NCI-H2196 treated with DMSO at 0.1 percent for 48 hours (cell line): ENCODE measurements around the gene SYK.
"Not testable (repeated sequence)": the region's sequence is repeated elsewhere in the genome, so short reads cannot be mapped to it uniquely, and the experiment has no call there.

Experiments used
- DNase-seq: peaks from one replicate; lab custom pipeline; 2025; ENCODE audit not compliant: unreplicated experiment; lab: John Stamatoyannopoulos, UW

Gene SYK

DNA sequence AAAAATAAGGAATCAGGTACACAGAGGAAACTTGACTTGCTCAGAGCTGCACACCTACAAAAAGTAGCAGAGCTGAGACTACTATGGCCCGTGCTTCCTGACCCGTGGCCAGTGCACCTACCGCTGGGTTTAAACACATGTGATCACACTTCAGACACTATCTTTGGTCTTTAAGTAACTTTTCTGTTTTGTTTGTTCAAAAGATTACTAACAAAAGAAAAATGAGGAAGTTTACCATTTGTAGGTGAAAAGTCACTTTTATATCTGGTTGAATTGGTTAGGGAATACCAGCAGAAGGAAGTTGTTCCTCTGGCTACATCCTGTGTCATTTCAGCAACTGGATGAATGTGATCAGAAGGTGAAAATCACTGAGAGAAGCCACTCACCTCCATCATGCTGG is 6.5 kb upstream of the SYK start:
- no peak for DNase-seq

DNA sequence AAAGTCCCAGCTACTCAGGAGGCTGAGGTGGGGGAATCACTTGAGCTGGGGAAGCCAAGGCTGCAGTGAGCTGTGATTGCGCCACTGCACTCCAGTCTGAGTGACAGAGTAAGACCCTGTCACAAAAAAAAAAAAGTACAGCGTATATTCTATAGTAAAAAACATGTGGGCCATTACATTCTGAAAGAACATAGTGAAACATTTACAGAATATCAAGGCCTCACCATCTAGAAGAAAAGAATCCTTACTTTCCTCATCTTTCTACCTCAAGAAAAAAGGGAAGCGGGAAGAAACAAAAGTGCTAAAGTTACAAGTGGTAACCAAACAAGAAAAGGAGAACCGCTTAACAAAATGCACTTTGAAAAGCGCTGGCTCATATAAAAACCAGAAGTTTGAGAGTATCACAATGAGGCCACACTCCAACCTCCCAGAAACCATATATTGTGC is 5.7 kb upstream of the SYK start:
- DNase-seq = no peak

DNA sequence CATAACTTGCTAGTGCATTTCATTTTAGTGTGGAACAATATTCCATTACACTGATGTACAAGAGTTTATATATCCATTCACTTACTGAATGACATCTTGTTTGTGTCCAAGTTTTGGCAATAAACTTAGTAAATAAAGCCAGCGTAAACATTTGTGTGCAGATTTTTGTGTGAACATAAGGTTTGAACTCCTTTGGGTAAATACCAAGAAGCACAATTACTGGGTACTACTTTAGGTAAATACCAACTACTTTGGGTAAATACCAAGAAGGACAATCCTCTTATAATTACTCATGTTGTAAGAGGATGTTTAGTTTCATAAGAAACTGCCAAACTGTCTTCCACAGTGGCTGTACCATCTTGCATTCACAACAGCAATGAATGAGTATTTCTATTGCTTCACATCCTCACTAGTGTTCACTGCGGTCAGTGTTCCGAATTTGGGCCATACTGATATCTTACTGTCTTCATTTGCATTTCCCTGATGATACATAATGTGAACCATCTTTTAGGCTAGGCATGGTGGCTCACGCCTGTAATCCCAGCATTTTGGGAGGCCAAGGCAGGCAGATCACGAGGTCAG is 2.3 kb upstream of the SYK start:
- no peak for DNase-seq

GRCh38 chr9:90801973-90802322 is 329 bp downstream of the SYK start:
- no peak for DNase-seq

- DNase-seq = no peak
Measured at GRCh38 chr9:90802386-90802985, 867 bp downstream of the SYK start.

GRCh38 chr9:90803860-90804593 is 2.4 kb downstream of the SYK start:
- DNase-seq = no peak

DNA sequence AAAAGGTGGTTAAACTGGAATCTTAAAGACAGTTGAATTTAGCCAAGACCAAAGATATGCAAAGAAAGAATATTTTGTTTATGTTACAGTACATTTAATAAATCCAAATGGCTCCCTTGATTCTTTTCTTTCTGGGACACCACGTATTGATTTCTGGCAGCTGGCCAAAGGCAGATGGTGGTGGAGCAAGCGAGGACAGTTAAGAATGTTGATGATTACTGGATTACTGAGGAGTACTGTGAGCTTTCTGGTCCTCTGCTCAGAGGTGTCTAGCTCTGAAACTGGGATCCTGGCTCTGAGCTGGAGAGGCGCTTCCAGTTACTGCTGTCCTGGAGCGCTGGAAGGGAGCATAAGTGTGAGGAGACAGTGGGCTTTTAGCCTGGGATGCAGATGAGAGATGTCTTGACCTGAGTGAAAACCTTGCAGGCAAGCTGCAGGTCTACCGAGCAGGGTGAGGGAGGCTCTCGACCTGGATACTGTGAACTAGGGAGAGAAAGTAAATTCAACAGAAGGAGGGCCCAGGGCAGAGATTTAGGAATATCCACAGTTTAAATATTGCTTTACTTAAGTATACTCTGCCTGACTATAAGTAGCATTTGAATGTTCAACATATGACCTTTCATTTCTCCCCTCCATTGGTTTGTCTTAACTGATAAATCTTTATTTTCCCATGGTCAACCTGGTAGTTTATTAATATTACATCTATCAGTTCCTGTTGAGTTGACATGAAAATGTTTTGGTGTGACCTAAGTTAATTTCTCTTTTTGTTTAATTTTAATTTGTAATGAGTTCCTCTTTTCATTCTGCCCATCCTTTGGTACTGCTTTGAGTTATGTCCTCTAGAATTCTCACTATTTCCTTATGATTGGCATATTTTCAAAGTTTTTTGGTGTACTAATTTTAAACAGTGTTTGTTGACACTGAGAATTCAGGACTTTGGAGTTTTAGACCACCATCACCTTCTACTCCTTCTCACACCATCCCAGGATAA is 3.7 kb downstream of the SYK start:
- DNase-seq = peak; percentile 46

DNA sequence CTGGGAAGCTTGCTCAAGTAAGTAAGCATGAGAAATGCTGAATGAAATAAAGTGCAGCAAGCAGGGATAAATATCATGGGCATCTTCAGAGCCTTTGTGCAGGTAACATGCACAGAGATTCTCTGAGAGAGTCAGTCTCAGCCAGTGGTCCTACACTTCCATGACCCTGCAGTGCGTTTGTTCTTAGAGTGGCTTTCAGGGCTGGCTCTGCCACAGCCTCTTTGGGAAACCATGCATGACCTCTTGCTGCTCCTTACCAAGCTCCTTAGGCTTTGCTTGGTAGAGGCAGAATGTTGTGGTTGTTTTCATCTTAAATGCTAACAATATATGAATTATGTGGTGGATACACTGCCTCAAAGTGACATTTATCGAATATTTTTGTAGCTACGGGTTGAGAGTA is 5.4 kb downstream of the SYK start:
- no peak for DNase-seq

DNA sequence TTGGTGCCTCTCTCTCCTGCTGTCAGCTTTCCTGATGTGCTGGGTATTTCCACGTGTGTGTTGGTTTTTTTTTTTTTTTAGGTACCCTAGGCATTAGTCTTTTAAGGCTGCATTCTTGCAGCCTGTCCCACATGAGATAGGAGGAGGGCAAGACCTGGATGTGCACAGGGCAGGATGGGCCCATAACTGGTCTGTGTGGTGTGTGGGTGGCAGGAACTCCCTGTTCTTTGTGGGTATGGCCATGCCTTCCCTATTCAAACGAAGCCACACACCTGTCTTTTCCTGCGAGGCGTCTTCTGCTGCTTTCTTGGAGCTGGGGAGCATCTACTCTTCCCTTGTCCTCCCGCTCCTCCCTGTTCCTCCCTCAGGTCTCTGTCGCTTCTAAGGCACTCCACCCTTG is 6.8 kb downstream of the SYK start:
- no peak for DNase-seq

GRCh38 chr9:90808890-90809685 is 7.5 kb downstream of the SYK start:
- no peak for DNase-seq

DNA sequence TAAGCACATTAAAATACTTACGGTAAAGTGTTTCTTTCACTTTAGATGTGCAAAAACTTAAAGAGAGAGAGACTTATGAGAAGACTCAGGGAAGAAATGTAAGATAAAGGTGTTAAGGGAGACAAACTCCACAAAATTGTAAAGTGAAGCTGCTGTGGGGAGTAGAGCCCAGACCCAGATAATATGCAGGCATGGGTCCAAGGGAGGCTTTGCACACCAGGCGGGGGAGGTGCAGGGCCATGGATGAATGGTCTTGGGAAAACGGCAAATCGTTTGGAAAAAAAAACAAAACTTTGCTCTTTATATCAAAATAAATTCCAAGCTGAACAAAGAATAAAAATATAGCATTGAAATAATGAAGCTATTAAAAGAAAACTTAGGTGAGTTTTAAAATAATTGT is 9.1 kb downstream of the SYK start:
- no peak for DNase-seq

GRCh38 chr9:90813046-90813445 is 11.4 kb downstream of the SYK start:
- no peak for DNase-seq

DNA sequence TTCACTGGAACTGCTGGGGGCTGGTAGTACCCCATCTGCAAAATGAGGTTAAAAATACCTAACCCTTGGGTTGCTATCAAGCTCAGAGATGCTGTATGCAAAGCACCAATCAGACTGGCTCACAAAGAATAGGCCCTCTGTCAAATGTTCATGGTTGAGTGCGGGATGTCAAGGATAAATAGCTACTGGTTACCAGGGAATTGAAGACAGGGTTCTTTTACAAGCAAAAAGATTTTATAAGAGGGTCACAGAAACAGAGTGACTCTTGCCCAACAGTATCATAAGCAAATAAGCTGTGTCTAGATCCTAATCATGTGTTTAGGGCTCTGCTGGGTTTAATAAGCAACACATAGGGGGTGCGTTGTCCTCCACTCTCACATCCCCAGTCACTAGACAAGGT is 11.9 kb downstream of the SYK start:
- DNase-seq = no peak

GRCh38 chr9:90814355-90814754 is 12.7 kb downstream of the SYK start:
- no peak for DNase-seq

GRCh38 chr9:90815183-90815943 is 13.7 kb downstream of the SYK start:
- no peak for DNase-seq

DNA sequence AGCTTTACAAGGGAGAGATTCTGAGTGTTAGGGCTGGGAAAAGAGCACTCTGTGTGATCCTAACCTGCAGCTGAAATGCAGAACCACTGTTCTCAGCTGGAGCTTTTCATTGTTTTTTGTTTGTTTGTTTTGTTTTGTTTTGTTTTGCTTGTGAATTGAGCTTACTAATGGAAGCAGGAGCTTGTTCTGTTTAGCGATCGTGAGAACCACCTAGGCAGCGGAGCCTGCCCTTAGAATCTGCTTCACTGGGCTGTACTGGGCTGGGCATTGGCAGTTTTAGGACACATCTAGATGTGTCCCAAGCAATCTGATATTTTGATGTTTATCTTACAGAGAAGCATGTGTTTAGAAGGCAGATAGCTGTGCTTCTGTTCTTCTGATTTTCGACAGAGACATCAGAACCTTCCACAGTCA is 14.3 kb downstream of the SYK start:
- no peak for DNase-seq

GRCh38 chr9:90816690-90817089 is 15.1 kb downstream of the SYK start:
- DNase-seq = no peak

DNA sequence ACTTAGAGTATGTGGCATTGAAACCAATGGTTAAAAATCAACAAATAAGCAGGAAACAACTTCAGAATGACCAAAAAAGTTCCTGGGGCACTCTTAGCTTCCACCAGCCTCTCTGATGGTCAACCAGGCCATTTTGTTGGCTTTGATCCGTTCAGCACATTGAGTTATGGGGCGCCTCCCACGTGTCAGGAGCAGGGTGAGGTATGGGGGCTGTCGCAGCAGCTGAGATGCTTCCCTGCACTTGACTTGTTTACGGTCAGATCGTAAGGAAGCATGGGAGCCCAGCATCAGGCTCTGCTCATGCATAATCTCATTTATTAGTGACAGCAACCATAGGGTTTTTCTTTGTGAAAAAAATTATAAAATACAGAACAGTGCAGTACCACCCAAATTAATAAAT is 16.7 kb downstream of the SYK start:
- DNase-seq = no peak

DNA sequence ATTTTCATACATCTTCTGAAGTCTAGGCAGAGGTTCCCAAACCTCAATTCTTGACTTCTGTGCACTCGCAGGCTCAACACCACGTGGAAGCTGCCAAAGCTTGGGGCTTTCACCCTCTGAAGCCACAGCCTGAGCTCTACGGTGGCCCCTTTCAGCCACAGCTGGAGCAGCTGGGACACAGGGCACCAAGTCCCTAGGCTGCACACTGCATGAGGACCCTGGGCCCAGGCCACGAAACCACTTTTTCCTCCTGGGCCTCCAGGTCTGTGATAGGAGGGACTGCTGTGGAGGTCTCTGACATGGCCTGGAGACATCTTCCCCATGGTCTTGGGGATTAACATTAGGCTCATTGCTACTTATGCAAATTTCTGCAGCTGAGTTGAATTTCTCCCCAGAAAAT is 18.8 kb downstream of the SYK start:
- not testable (repeated sequence) for DNase-seq

- DNase-seq = not testable (repeated sequence)
Measured at GRCh38 chr9:90821236-90821635, 19.6 kb downstream of the SYK start.
